GM18951 (cell line): ENCODE data around the gene MAST4.

Experiments
- POLR2A ChIP-seq: IDR thresholded peaks from 4 replicates; pipeline ENCODE4 v1.6.1; 2011; ENCODE audit warnings: mild to moderate bottlenecking; ENCODE audit not compliant: insufficient read length, insufficient read depth; ENCODE audit errors: extremely low read depth
- in situ Hi-C: fragments of 300-500 bp; cut with MboI; formaldehyde crosslinking; loops from one replicate; pipeline ENCODE4 v1.12.0; 2022; ENCODE audit warnings: low sequenced_read_pairs, mixed read lengths, inconsistent platforms; ENCODE audit not compliant: unreplicated experiment

The MAST4 gene

DNA sequence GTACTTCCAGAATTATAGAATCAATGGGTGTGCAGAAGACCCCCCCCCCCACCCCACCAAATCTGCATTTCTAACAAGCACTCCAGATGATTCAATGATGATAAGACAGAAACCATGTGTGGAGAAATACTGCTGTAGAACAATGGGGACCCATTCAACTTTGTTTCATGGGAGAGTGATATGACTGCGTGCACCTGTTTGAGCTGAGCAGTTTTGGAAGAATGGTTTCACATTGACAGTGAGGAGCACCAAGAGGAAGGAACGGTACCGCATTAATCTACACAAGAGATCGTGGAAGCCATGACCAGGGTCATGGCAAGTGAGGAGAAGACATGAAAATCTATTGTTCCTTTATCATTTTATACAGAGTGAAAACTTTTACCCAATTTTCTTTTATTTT, 397.7 kb downstream of the MAST4 start:
- TF ChIP-seq POLR2A, result no peak
- in situ Hi-C loops, result no loop called here

DNA sequence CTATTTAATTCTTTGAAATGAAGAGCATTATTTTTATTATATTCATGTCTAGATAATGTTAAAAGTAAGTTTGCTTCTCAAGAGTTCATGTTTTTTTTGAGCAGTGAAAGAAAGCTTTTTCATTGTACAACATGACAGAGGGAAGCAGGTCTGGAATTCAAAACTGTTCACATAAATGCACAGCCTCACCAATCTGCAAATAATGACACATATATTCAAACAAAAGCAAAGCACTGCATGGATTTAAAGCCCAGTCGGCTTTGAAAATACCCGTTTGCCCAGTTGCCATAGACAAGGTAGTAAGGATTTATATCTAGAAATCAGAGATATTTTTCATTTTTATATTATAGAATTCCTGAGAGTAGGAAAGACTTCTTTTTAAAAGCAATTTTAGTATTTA, 398.6 kb downstream of the MAST4 start:
- no peak for TF ChIP-seq POLR2A
- in situ Hi-C loops, result no loop called here

- in situ Hi-C loops, result no loop called here
Measured at GRCh38 chr5:67000794-67001475, 404.7 kb downstream of the MAST4 start.

GRCh38 chr5:67002832-67003684, 406.9 kb downstream of the MAST4 start:
- in situ Hi-C loops, result no loop called here
- TF ChIP-seq POLR2A, result no peak

More at GRCh38 chr5:67000794-67001475, 404.7 kb downstream of the MAST4 start:
- no peak for TF ChIP-seq POLR2A

GRCh38 chr5:67003685-67003934, 407.4 kb downstream of the MAST4 start:
- in situ Hi-C loops, result no loop called here
- TF ChIP-seq POLR2A, result no peak

DNA sequence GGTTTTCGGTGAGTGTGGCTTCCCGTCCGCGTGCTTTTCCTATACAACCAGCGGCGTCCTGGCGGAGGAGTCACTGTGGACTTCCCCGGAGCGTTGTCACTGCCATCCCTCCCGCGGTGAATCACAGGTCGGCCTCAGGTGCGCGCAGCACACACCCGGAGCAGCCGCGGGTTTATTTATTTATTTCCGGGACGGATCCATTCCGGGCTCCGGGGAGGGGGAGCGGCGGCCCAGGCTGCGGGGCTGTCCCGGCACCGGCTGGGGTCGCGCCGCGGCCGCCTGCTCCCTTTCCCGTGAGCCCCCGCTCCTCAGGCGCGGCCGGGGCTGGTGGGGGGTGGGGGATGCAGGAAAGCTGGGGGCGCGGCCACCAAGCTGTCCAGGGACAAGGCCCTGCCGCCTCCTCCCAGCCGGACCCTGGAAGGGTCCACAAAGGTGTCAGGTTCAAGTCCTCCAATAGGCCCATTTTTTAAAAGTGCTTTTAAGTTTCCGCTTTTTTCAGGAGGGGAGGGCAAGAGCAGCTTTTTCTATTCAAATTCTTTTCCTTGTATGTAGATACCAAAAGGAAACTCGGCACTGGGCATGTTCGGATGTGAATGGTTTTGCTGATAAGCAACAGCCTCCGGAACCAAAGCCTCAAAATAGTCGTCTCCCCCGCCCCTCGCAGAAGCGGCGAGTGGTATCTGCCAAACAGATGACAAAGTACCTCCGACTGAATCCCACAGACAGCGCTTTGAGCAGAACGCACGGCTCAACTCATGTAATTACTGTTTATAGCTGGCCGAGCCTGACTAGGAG, 407.9 kb downstream of the MAST4 start:
- no peak for TF ChIP-seq POLR2A
- in situ Hi-C loops, result no loop called here

DNA sequence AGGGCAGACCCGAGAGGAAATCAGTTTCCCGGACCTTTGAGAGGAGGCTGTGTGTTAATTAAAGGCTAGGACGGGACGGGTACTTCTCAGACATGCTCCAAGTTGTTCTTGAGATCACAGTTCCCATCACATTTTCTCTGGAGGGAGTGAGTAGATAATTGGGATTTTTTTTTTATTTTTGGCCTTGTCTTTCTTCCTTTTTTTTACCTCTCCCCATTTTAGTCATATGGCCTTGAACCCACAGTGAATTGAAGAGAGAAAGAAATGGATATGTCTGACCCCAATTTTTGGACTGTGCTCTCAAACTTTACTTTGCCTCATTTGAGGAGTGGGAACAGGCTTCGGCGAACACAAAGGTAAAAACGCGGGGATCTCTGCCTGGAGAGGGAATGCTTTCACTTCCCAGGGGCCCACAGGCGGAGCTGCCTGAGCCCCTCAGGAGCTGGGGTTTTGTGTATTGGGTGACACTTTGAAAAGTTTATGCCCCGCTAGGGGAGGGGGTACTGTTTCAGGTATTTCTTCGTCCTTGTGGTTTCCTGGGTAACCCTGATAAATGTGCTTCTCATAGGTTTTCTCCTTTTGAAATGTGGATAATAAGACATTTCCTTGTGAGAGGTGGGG, 408.6 kb downstream of the MAST4 start:
- in situ Hi-C loops, result no loop called here
- TF ChIP-seq POLR2A, result no peak

GRCh38 chr5:67005737-67006499, 409.7 kb downstream of the MAST4 start:
- no peak for TF ChIP-seq POLR2A
- in situ Hi-C loops, result no loop called here

- in situ Hi-C loops, result no loop called here
- no peak for TF ChIP-seq POLR2A
Measured at GRCh38 chr5:67006500-67006848, 410.3 kb downstream of the MAST4 start.

GRCh38 chr5:67009028-67009427, 412.8 kb downstream of the MAST4 start:
- in situ Hi-C loops, result no loop called here
- TF ChIP-seq POLR2A, result no peak

DNA sequence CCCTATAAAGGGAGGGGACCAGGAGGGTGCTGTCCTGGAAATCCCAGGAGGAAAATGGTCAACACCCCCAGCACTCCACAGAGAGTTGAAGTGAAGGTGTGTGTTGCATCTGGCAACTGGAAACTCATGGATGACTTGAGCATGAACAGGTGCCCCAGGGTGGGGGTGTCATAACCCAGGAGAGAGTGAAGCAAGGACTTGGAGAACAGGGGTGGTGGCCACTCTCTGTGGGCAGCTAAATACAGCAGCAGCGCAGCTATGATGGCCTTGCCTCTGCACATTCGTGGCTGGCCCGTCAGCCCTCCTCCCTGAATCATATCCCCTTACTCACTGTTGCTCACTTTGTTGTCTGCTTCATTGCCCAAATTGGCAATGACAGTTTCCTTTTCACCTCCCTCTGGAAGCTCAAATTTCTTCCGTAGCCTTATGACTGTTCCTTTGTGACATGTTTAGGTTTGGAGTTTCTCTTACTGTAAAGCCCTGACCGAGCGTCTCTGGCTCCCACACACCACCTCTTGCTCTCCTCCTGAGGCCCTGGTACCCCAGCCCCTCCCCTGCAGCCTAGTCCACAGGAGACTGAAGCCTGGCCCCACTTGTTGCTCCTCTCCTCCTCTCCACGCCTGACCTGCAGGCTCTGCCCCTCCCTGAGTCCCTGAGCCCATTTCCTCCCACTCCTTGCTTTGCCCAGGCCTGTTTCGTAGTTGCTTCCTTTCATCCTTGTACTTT, 414.7 kb downstream of the MAST4 start:
- in situ Hi-C loops, result no loop called here
- no peak for TF ChIP-seq POLR2A

DNA sequence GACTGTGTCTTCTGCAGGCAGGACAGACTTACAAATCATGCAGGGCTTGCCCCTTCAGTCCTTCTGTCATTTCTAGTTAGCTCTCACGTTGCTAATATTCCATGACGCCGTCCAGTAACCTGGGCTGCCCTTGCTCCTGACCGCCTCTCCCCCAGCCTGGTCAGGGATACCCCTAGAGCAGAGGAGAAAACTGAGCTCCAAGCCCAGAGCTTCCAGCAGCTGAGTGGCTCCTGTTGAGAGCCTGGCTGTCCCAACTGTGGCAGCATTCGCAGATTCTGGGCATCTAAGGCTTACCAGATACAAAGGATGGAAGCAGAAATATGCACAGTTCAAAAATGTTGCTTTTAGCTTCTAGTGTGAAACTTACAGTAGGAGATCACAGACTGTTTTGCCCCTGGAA, 415.2 kb downstream of the MAST4 start:
- TF ChIP-seq POLR2A, result no peak

GRCh38 chr5:67012171-67012570, 416.0 kb downstream of the MAST4 start:
- in situ Hi-C loops, result no loop called here
- TF ChIP-seq POLR2A, result no peak

More for the DNA sequence above, 415.2 kb downstream of the MAST4 start:
- in situ Hi-C loops, result no loop called here
